Right lobe of liver (tissue), 4 donors: ENCODE data around the gene STPG4.

ENCODE experiments used
- CTCF ChIP-seq, 4 donors: fragments of 200-600 bp in 3 of 4; fragments of 450-650 bp in 1 of 4; IDR thresholded peaks; one replicate each; pipeline versions ENCODE4 v1.5.1 to v1.8.0; 2016 to 2022; ENCODE audit warnings: antibody characterized with exemption in 4 of 4, mild to moderate bottlenecking in 2 of 4
- POLR2A ChIP-seq: fragments of 450-650 bp; IDR thresholded peaks from one replicate; pipeline ENCODE4 v1.6.1; 2017; ENCODE audit warnings: antibody characterized with exemption, mild to moderate bottlenecking
- donor health status: DM: no; HTN: no; CAD: no.
- donor health status: DM: no; HTN: no; CAD: no.
- donor health status: DM: no; HTN: yes; CAD: no.

GRCh38 chr2:47064106-47064505 lies 91.0 kb downstream of the STPG4 start:
- TF ChIP-seq POLR2A (no peak), CTCF (IDR thresholded peaks at IDR 0.05) (no peak)
